NCI-H524 (cell line): ENCODE measurements around the gene MYBBP1A.

Experiments used
- DNase-seq, 2 experiments: peaks; one replicate each; lab custom pipeline; 2025; lab: John Stamatoyannopoulos, UW

The MYBBP1A gene

GRCh38 chr17:4548721-4549531, 6.3 kb downstream of the MYBBP1A start:
- no peak for DNase-seq

- no peak for DNase-seq
Measured at GRCh38 chr17:4548061-4548461, 7.1 kb downstream of the MYBBP1A start.

GRCh38 chr17:4547118-4547906, 7.9 kb downstream of the MYBBP1A start:
- no peak for DNase-seq

GRCh38 chr17:4545217-4545951, 9.8 kb downstream of the MYBBP1A start:
- no peak for DNase-seq

DNA sequence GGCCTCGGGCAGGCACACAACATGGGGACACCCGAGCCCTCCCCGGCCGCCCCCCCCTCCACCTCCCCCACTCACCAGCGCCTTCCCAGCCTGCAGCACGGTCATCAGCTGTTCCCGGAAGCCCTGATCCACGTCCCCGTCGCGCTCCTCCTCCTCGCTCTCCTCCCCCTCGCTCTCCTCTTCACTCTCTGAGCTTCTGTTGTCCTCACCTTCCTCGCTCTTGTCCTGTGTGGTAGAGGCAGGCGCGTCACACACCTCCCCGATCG, 10.3 kb downstream of the MYBBP1A start:
- DNase-seq: no peak

- DNase-seq: no peak
Measured at GRCh38 chr17:4544135-4544950, 10.8 kb downstream of the MYBBP1A start.

GRCh38 chr17:4543557-4544026, 11.6 kb downstream of the MYBBP1A start:
- no peak for DNase-seq

DNA sequence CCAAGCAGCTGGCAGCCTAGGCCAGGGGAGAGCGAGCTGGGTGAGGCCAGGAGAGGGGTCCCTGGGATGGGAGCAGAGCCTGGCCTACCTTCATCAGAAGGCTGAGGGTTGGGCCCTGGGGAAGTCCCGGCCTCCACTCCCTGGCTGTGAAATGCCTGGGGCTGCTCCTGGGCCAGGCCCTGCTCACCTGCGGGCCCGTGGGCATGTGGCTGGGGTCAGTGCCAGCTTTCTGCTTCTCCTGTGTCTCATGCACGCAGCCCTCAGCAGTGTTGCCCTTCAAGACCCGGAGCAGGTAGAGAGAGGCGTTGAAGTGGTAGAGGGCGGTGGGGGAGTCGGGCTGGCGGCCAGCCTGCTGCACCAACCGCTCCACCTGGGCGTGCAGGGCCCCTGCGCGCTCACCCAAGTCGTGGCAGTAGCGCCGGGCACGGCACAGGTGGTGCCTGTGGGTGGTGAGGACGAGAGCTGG, 12.4 kb downstream of the MYBBP1A start:
- DNase-seq: no peak

DNA sequence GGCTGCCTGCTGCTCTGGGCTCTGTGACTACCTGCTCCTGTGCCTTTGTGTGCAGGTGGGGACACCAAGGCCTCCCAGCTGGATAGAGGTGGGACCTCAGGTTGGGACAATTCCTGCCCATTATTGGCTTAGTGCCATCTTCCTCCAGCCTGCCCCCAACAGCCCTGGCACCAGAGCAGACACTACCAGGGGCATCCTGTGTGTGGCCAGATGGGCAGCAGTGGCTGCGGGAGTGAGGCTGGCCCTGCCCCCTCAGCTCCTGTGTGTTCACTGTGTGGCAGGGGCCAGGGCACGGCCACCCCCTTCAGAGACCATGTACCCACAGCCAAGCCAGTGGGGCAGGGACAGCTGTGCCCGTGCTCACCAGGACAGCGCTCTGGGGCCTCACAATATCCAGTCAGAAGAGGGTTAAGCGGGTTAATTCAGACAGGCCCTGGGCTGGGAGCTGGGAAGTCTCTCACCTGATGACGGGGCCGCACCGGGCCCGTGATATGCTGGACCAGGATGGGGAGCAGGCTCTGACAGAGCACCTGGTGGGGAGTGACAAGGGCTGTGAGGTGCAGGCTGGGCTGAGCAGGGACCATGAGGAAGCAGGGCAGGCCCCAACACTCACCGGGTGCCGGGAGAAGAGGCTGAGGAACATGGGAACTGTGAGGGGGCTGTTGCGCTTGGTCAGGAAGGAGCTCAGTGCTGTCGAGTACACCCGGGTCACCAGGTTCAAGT, 13.0 kb downstream of the MYBBP1A start:
- no peak for DNase-seq

DNA sequence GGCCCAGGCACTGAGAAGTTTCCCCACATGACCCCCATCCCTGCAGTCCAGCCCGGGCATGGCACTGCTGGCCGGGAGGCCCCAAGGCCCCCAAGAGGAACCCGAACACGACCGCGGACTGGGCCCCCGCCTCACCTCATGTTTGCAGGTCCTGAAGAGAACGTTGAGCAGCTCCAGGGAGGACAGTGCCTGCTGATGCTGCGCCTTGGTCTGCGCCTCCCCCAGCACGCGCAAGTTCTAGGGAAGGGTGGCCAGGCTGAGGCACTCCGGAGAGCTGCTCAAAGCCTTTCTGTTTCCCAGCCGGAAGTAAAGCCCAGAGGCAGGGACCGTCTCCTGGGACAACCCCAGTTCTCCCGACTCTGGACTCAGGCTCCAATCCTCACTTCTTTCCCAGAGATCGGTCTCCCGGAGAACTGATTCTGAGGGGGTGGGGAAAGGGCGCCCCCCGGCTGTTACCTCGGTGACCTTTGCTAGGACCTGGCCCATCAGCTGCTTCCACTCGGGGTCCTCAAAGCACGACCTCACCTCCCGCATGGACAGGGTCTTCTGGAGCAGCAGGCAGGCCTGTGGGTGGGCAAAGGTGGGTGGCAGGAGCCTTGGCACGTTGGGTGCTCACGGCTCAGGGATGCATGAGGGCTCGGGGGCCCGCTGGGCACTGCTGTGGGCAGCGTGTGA, 13.7 kb downstream of the MYBBP1A start:
- no peak for DNase-seq

DNA sequence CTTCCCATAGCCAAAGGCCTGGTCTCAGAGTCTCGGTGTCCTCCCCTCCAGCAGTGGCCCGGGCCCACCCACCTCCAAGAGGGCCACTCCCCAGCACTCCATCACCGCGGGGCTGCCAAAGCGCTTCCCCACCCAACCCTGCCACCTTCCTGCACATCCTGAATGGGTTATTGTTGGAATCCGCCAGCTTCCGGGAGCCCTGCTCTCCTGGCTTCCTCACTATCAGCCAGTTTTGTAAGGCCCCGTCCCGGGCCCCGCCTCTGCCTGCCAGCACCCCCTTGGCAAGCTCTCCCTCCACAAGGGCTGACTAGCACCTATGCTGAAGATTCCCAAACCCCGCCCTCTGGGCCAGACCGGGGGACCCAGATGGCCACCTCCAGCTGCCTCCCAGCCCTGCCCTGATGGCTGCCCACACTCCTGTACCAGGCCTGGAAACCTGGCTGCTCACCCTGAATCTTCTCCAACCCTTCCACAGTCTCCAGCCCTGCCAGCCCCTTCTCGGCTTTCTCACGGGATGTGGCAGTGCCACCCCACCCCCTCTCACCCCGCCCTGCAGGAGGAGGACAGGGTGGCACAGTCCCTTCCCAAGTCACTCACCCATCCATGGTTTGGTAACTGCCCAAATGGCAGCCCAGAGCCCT, 14.4 kb downstream of the MYBBP1A start:
- DNase-seq: no peak

DNA sequence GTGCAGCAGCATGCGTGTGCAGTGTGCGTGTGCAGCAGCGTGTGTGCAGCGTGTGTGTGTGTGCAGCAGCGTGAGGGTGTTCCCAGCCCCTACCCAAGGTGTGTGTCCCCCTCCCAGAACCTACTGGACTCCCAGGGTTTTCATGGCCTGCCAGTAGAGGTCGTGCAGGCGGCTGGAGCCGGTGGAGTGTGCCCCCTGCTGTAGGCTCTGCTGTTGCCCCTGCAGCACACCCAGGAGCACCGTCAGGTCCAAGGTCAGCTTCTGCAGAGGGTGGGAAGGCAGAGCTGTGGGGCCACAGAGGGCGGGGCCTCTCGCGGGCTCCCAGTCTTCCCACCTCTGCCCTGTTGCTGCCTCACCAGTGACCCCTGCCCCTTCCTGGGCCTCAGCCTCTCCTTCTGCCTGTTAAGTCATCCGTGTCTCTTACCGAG, 14.9 kb downstream of the MYBBP1A start:
- DNase-seq: no peak

GRCh38 chr17:4539576-4540223, 15.5 kb downstream of the MYBBP1A start:
- DNase-seq: no peak

- DNase-seq: no peak
Measured at GRCh38 chr17:4539025-4539424, 16.2 kb downstream of the MYBBP1A start.

- DNase-seq: no peak
Measured at GRCh38 chr17:4538236-4539002, 16.8 kb downstream of the MYBBP1A start.

- peak in 1 of 2 experiments; percentile 36 for DNase-seq
Measured at GRCh38 chr17:4537451-4538235, 17.5 kb downstream of the MYBBP1A start.

DNA sequence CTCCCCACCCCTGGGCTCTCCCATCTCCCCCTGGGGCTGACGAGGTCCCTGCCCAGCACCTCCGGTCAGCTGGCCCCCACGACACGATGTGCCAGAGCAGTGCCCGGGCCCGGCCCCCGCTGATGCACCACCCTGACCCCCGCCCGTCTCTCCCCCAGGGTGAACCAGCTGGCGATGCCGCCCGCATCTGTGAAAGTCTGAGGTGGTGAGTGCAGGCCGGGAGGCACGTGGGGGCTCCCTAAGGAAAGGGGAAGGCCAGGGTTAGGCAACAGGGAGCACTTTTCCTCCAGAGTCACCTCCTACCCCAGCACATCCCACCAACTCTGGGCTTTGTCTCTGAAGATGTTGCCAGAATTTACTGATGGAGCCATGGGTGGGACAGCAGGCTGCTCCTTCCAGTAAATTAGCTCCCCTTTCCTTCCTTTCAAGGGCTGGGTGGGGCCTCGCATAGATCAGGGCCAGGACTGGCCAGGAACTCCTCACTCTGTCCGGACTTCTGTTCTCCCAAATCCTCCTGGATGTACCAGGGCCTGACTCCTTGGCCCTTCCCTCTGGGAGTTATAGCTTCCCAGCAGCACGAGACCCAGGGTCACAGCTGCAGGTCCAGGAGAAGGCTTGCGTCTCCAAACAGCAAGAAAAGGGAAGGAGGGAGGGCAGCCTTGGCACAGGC, 18.3 kb downstream of the MYBBP1A start:
- DNase-seq: peak; percentile 12 to 47
